Fibroblast of lung (primary cell): ENCODE measurements around the gene OPTC. TPM values are rescaled to one million over a fixed set of nuclear protein-coding genes. Genes with fewer than 3 reads are reported as not detected.

ENCODE experiments used
- DNase-seq, 2 donors: peaks; one replicate each; pipeline versions ENCODE4 v3.0.0 to v3.0.0-alpha.2; 2010; ENCODE audit warnings: low read depth in 2 of 2
- H2AFZ ChIP-seq: 2 replicates; pipeline ENCODE4 v1.5.1; 2012; ENCODE audit warnings: low read length, control low read depth, inconsistent platforms
- H3K27ac ChIP-seq: 2 replicates; pipeline ENCODE4 v1.5.1; 2011; ENCODE audit warnings: low read length, control low read depth; ENCODE audit not compliant: insufficient read depth
- H3K27me3 ChIP-seq: 2 replicates; pipeline ENCODE4 v1.5.1; 2011; ENCODE audit warnings: mild to moderate bottlenecking, low read length; ENCODE audit not compliant: control insufficient read depth, insufficient read depth
- H3K36me3 ChIP-seq: 2 replicates; pipeline ENCODE4 v1.5.1; 2011; ENCODE audit warnings: low read length; ENCODE audit not compliant: control insufficient read depth, insufficient read depth
- H3K4me1 ChIP-seq: 2 replicates; pipeline ENCODE4 v1.5.1; 2011; ENCODE audit warnings: low read length; ENCODE audit not compliant: control insufficient read depth, insufficient read depth; ENCODE audit errors: extremely low read depth
- H3K4me2 ChIP-seq: 2 replicates; pipeline ENCODE4 v1.5.1; 2011; ENCODE audit warnings: low read length, control low read depth; ENCODE audit not compliant: insufficient read depth; ENCODE audit errors: extremely low read depth
- H3K4me3 ChIP-seq, 4 experiments: fragments of 200-600 bp in 1 of 4; sonication (generic) in 1 of 4; replicated peaks in 1 of 4; 2 replicates each; pipeline ENCODE4 v1.5.1; 2011 to 2016; ENCODE audit warnings: low read length in 4 of 4, low read depth in 3 of 4, mild to moderate bottlenecking in 3 of 4, control low read depth in 2 of 4, inconsistent platforms in 1 of 4, mixed read lengths in 1 of 4; ENCODE audit not compliant: insufficient read depth in 1 of 4; ENCODE audit errors: control extremely low read depth in 1 of 4
- H3K79me2 ChIP-seq: 2 replicates; pipeline ENCODE4 v1.5.1; 2012; ENCODE audit warnings: mild to moderate bottlenecking, low read length, inconsistent platforms; ENCODE audit not compliant: control insufficient read depth, insufficient read depth
- H3K9ac ChIP-seq: 2 replicates; pipeline ENCODE4 v1.5.1; 2011; ENCODE audit warnings: mild to moderate bottlenecking, low read length, control low read depth; ENCODE audit not compliant: insufficient read depth
- H3K9me3 ChIP-seq: 2 replicates; pipeline ENCODE4 v1.5.1; 2012; ENCODE audit warnings: low read depth, low read length; ENCODE audit not compliant: control insufficient read depth, insufficient read depth
- H4K20me1 ChIP-seq: 2 replicates; pipeline ENCODE4 v1.5.1; 2011; ENCODE audit warnings: low read length; ENCODE audit not compliant: control insufficient read depth, insufficient read depth; ENCODE audit errors: extremely low read depth
- EZH2 ChIP-seq: IDR thresholded peaks from 2 replicates; pipeline ENCODE4 v1.5.1; 2012; ENCODE audit warnings: low read length, control low read depth, mild to moderate bottlenecking; ENCODE audit errors: missing control alignments
- polyA plus RNA-seq, 2 donors: library from polyadenylated mRNA; depleted of rRNA in 1 of 2; stranded (reverse) in 1 of 2; unstranded in 1 of 2; fragments of >200 nt; gene quantifications; 2 replicates each; pipeline ENCODE4 v1.2.1, GENCODE V29; 2011 to 2012; ENCODE audit warnings: missing spikeins in 1 of 2
- total RNA-seq: library from RNA; depleted of rRNA; stranded (reverse); fragments of >200 nt; gene quantifications from 2 replicates; pipeline ENCODE4 v1.2.1, GENCODE V29; 2014
- TF ChIP-seq, protein P1 (sequence below), 2 donors: IDR thresholded peaks in 1 of 2; conservative IDR thresholded peaks in 1 of 2; 1 replicate in 1 of 2; 2 replicates in 1 of 2; pipeline ENCODE4 v1.5.1; 2011 to 2012; ENCODE audit warnings: low read length in 2 of 2, control low read depth in 1 of 2, inconsistent platforms in 1 of 2, low read depth in 1 of 2, mild to moderate bottlenecking in 1 of 2

The OPTC gene
- total and polyA plus RNA-seq, 2 donors (not counting 1 experiment from before 2014, with no cell fraction given): not detected

DNA sequence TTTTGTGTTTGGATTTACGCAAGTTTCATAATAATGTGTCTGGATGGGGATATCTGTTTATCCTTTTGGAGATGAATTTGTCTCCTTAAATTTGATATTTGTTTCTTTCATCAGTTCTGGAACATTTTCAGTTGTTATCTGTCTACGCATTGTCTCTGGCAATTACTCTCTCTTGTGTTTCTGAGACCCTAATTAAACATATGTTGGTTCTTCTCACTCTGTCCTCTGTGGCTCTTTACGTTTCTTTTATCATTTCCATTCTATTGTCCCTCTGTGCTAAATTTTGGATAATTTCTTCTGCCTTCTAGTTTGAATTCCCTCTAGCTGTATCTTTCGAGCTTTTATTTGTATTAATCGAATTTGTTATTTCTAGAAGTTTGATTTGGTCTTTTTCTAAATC is 35.9 kb upstream of the OPTC start:
- Histone ChIP-seq H3K4me1 (peaks cover 3% of the 10 kb centered on the region), H3K4me3 (no peak overlapping the region), H3K27me3 (no peaks in the 10 kb centered on the region), H2AFZ (no peak overlapping the region), H3K4me2 (no peak overlapping the region), H3K9me3 (no peaks in the 10 kb centered on the region), H3K9ac (no peak overlapping the region), H3K36me3 (no peaks in the 10 kb centered on the region), H4K20me1 (no peaks in the 10 kb centered on the region), H3K27ac (no peak overlapping the region), H3K79me2 (no peaks in the 10 kb centered on the region)
- DNase-seq: no peak
- TF ChIP-seq, protein P1, sequence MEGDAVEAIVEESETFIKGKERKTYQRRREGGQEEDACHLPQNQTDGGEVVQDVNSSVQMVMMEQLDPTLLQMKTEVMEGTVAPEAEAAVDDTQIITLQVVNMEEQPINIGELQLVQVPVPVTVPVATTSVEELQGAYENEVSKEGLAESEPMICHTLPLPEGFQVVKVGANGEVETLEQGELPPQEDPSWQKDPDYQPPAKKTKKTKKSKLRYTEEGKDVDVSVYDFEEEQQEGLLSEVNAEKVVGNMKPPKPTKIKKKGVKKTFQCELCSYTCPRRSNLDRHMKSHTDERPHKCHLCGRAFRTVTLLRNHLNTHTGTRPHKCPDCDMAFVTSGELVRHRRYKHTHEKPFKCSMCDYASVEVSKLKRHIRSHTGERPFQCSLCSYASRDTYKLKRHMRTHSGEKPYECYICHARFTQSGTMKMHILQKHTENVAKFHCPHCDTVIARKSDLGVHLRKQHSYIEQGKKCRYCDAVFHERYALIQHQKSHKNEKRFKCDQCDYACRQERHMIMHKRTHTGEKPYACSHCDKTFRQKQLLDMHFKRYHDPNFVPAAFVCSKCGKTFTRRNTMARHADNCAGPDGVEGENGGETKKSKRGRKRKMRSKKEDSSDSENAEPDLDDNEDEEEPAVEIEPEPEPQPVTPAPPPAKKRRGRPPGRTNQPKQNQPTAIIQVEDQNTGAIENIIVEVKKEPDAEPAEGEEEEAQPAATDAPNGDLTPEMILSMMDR (conservative IDR thresholded peaks at IDR 0.05 in 1 of 2, IDR thresholded peaks at IDR 0.05 in 1 of 2; ENCODE audit: low read depth in 1 of 2, low read length in 2 of 2): no peak
- no peak for TF ChIP-seq EZH2

DNA sequence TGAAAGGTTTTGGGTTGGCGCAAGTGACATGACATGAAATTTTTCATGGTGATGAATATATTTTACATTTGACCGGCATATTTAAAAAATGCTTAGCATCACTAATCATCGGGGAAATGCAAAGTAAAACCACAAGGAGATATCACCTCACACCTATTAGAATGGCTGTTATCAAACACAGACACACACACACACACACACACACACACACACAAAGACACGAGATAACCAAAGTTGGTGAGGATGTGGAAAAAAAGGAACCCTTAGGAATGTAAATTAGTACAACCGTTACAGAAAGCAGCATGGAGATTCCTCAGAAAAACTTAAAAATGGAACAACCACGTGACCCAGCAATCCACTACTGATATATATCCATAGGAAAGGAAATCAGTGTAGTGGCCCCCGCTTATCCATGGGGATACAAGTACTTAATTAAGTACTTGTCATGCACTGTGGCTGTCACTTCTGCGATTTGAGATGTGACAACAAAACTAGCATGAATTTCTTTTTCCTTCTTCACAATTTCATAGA is 34.2 kb upstream of the OPTC start:
- Histone ChIP-seq H4K20me1 (no peaks in the 10 kb centered on the region), H2AFZ (no peak overlapping the region), H3K27me3 (no peaks in the 10 kb centered on the region), H3K9ac (no peak overlapping the region), H3K79me2 (no peaks in the 10 kb centered on the region), H3K27ac (no peak overlapping the region), H3K9me3 (no peaks in the 10 kb centered on the region), H3K4me3 (no peak overlapping the region), H3K4me2 (no peak overlapping the region), H3K4me1 (peaks cover 16% of the 10 kb centered on the region), H3K36me3 (no peaks in the 10 kb centered on the region)
- TF ChIP-seq, protein P1 (conservative IDR thresholded peaks at IDR 0.05 in 1 of 2, IDR thresholded peaks at IDR 0.05 in 1 of 2; ENCODE audit: low read depth in 1 of 2, low read length in 2 of 2): no peak
- TF ChIP-seq EZH2: no peak
- no peak for DNase-seq

DNA sequence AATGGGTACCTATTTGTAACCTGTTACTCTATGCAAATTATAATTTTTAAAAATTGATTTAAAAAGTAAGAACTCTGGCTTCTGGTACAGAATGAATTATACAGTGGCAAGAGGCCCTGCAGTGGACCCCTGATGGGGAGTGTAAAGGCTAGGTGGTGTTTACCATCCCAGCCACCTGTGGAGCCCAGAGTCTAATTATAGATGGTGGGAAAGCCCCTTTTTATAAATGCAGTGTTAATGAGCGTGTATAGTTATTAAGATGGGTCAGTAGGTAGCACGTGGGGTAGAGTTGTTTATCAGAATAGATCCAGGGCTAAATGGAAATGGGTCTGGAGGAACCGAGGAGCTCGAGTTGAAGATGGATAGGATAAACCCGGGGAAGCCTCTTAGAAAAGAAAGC is 32.2 kb upstream of the OPTC start:
- no peaks in the 10 kb centered on the region for H3K36me3 ChIP-seq
- no peak for TF ChIP-seq EZH2
- TF ChIP-seq, protein P1 (conservative IDR thresholded peaks at IDR 0.05 in 1 of 2, IDR thresholded peaks at IDR 0.05 in 1 of 2; ENCODE audit: low read depth in 1 of 2, low read length in 2 of 2): no peak
- DNase-seq: no peak
- no peak overlapping the region for H3K27ac ChIP-seq
- no peak overlapping the region for H3K9ac ChIP-seq
- H3K4me2 ChIP-seq: no peak overlapping the region
- no peaks in the 10 kb centered on the region for H3K79me2 ChIP-seq
- H3K9me3 ChIP-seq: no peaks in the 10 kb centered on the region
- H3K4me3 ChIP-seq: no peak overlapping the region
- no peak overlapping the region for H2AFZ ChIP-seq
- H3K4me1 ChIP-seq: peaks cover 27% of the 10 kb centered on the region
- no peaks in the 10 kb centered on the region for H3K27me3 ChIP-seq
- H4K20me1 ChIP-seq: no peaks in the 10 kb centered on the region
